ENCODE results near the gene MORN1. TPM values are rescaled to one million over a fixed set of nuclear protein-coding genes. Genes with fewer than 3 reads are reported as not detected.

Gene MORN1
- total and polyA plus RNA-seq, 2 of the 8 experiments (the other 6 are each of a cell fraction or from before 2014, with no cell fraction given): 5.0 to 9.1 TPM

DNA sequence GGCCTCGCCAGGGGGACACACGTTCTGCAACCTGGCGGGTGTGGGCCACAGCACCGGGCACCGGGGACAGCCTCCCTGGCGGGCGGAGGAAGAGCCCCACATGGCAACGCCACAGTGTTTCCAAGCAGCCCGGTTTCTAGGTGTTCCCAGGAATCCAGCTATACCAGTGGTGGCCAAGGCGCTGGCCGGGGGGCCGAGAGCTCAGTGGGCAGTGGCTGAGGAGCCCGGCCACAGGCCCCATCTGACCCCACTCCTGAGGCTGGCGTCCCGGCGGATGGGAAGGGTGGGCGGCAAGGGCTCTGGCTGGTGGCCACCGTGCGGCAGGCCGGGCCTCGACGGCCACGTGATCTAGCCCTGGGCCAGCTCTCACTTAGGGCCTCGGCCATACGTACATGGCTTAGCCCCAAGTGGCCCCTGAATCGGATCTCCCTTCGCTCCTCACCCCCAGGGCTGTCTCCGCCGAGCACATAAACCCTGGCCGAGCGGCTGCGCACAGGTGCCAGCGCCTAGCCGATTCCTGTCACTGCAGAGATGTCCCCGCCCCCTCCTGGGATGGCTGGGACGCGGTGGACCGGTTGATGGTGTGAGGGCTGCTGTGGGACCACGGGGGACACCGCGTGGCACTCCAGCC, 68.7 kb downstream of the MORN1 start:
- CTCF ChIA-PET (ENCODE audit: partially characterized antibody): interaction anchor here (1.0 to 2.0 kb wide), 6 partner anchors 9 to 148 kb away, joined by 3 to 6 read pairs (median 4); no protein-coding TSS in a partner anchor
- Histone ChIP-seq H4K91ac (replicated peaks; ENCODE audit: insufficient read length, low read length) (no peak overlapping the region), H4K8ac (ENCODE audit: extremely low read depth, insufficient read depth, low read length) (peak overlapping the region; percentile 83), H3K18ac (ENCODE audit: extremely low read depth, low read length) (no peak overlapping the region), H3K79me2 (ENCODE audit: control insufficient read depth in 1 of 2, insufficient read depth in 2 of 2, low read length in 2 of 2) (no peaks in the 10 kb centered on the region), H3K4me1 (replicated peaks in 1 of 4; ENCODE audit: control insufficient read depth in 3 of 4, insufficient read depth in 4 of 4, low read length in 3 of 4) (peaks cover 0 to 9% (median 5%) of the 10 kb centered on the region in 4 experiments; a peak in 5 of 7 replicates), H4K20me1 (replicated peaks in 1 of 2; ENCODE audit: control insufficient read depth in 1 of 2, insufficient read depth in 2 of 2, low read length in 2 of 2) (no peaks in the 10 kb centered on the region), H3K4me2 (ENCODE audit: insufficient read depth in 1 of 2, low read depth in 2 of 2, low read length in 2 of 2) (no peak overlapping the region), H2BK20ac (ENCODE audit: low read length) (no peak overlapping the region), H2BK5ac (ENCODE audit: low read depth, low read length) (no peak overlapping the region), H4K5ac (ENCODE audit: insufficient read length, low read depth, low read length) (no peak overlapping the region), H2BK12ac (ENCODE audit: low read depth, low read length) (0 out of 2 replicates have a peak overlapping the region, but pooled peaks have one; percentile 9), H2AFZ (ENCODE audit: low read length) (no peak overlapping the region), H3K23me2 (ENCODE audit: low read depth, low read length) (no peaks in the 10 kb centered on the region; the same call in 1 of the 2 replicates), H3K27ac (ENCODE audit: low read depth, low read length) (no peak overlapping the region), H3K4ac (replicated peaks; ENCODE audit: insufficient read length, low read depth, low read length) (no peak overlapping the region), H3K79me1 (ENCODE audit: low read depth, low read length) (no peaks in the 10 kb centered on the region), H3K23ac (ENCODE audit: insufficient read length) (no peak overlapping the region), H3K4me3 (ENCODE audit: extremely low read depth in 1 of 4, insufficient read depth in 2 of 4, low read depth in 3 of 4, low read length in 4 of 4) (no peak overlapping the region), H3K9me3 (ENCODE audit: insufficient read depth in 2 of 2, low read depth in 1 of 2, low read length in 1 of 2) (no peaks in the 10 kb centered on the region), H3K36me3 (ENCODE audit: control insufficient read depth in 2 of 4, insufficient read depth in 4 of 4, low read length in 3 of 4) (no peaks in the 10 kb centered on the region), H3K14ac (ENCODE audit: insufficient read length) (no peak overlapping the region), H3K56ac (replicated peaks; ENCODE audit: insufficient read length, low read depth, low read length) (no peak overlapping the region), H3K9ac (replicated peaks in 1 of 4; ENCODE audit: extremely low read depth in 1 of 4, low read depth in 3 of 4, low read length in 3 of 4) (no peak overlapping the region), H2AK5ac (ENCODE audit: low read depth, low read length) (0 out of 2 replicates have a peak overlapping the region, but pooled peaks have one; percentile 33), H3K27me3 (replicated peaks in 1 of 4; ENCODE audit: control insufficient read depth in 3 of 4, extremely low read depth in 1 of 4, insufficient read depth in 3 of 4, low read length in 3 of 4) (no peaks in the 10 kb centered on the region; a peak in 1 of 7 replicates), H2BK120ac (replicated peaks; ENCODE audit: low read depth, low read length) (no peak overlapping the region), H2BK15ac (ENCODE audit: low read length) (0 out of 2 replicates have a peak overlapping the region, but pooled peaks have one; percentile 29)
- POLR2A ChIA-PET (ENCODE audit: partially characterized antibody): interaction anchor here (0.8 to 1.1 kb wide), 4 partner anchors 9 to 115 kb away, joined by 3 read pairs; no protein-coding TSS in a partner anchor
- FAIRE-seq (no peak), DNase-seq (ENCODE audit: low read depth in 1 of 2, low spot score in 2 of 2) (no peak)
- WGBS, 2 experiments (ENCODE audit: extremely low coverage in 1 of 2, insufficient coverage in 1 of 2, insufficient read length in 1 of 2, insufficient replicate concordance in 2 of 2, low coverage in 1 of 2, low lambda C conversion rate in 2 of 2, missing lambda C conversion rate in 1 of 2): 91% methylated on average over 37 of the region's 41 CpGs; no CpG with 5 or more reads in 1 of the 2 experiments
- TF ChIP-seq TEAD4 (IDR thresholded peaks at IDR 0.05; ENCODE audit: low read depth, low read length) (no peak), GTF2F1 (IDR thresholded peaks at IDR 0.05; ENCODE audit: borderline replicate concordance, low read depth, low read length) (no peak), SP1 (IDR thresholded peaks at IDR 0.05; ENCODE audit: low read depth, low read length) (no peak), SIX5 (IDR thresholded peaks at IDR 0.05; ENCODE audit: low read depth, low read length) (no peak), RNF2 (IDR thresholded peaks at IDR 0.05; ENCODE audit: borderline replicate concordance, low read depth, low read length, missing control alignments, poor library complexity, severe bottlenecking) (no peak), RXRA (IDR thresholded peaks at IDR 0.05; ENCODE audit: insufficient read depth, low read depth, low read length) (no peak), YY1 (IDR thresholded peaks at IDR 0.05; ENCODE audit: low read depth, low read length) (no peak), SUZ12 (IDR thresholded peaks at IDR 0.05; ENCODE audit: low read length) (no peak), KDM1A (IDR thresholded peaks at IDR 0.05; ENCODE audit: borderline replicate concordance, low read length) (no peak), SIN3A (conservative IDR thresholded peaks at IDR 0.05 in 1 of 2, IDR thresholded peaks at IDR 0.05 in 1 of 2; ENCODE audit: low read depth in 1 of 2, low read length in 2 of 2) (no peak), POLR2A (IDR thresholded peaks at IDR 0.05; ENCODE audit: control extremely low read depth in 1 of 2, low read depth in 2 of 2, low read length in 2 of 2) (no peak), GABPA (IDR thresholded peaks at IDR 0.05; ENCODE audit: borderline replicate concordance, insufficient read depth, low read length) (no peak)

Measured in H1 (cell line).